Measurements from ENCODE around the gene TOX3. TPM values are rescaled to one million over a fixed set of nuclear protein-coding genes. Genes with fewer than 3 reads are reported as not detected.

The TOX3 gene
- total and polyA plus RNA-seq, 2 of the 13 experiments (the other 11 are each of a cell fraction or from before 2014, with no cell fraction given): 14.5 to 98.6 TPM

GRCh38 chr16:52487849-52488457 lies 59.0 kb downstream of the TOX3 start:
- H4K20me1 ChIP-seq (ENCODE audit: insufficient read depth, low read length): no peaks in the 10 kb centered on the region
- 11% methylated on average over 1 of the region's 1 CpG for WGBS (ENCODE audit: low lambda C conversion rate)
- FAIRE-seq (no peak), DNase-seq (ENCODE audit: low spot score) (peak; percentile 44), ATAC-seq (peak; percentile 40)
- ChIA-PET POLR2A (interaction anchor here (0.8 to 7.2 kb wide), 17 partner anchors 9 to 124 kb away, joined by 3 to 65 read pairs (median 4); partner anchors contain the start of gene TOX3), CTCF (ENCODE audit: low intra/inter-chr PET ratio, low total read pairs) (no interaction called here)
- no peaks in the 10 kb centered on the region for H3K9me3 ChIP-seq (ENCODE audit: low read length)
- intact Hi-C loops (cut with micrococcal nuclease; ENCODE audit: unreplicated experiment) (no loop called here), in situ Hi-C loops (cut with HindIII; ENCODE audit: extremely low pct_ligation_motif_present, low pct_unique_long_range_greater_than_20kb) (no loop called here)
- no peaks in the 10 kb centered on the region for H3K27me3 ChIP-seq (ENCODE audit: control insufficient read depth in 1 of 2, insufficient read depth in 2 of 2, low read length in 2 of 2)
- no peak overlapping the region; a peak in 1 of 6 replicates for H3K4me3 ChIP-seq (replicated peaks in 1 of 3; ENCODE audit: insufficient read depth in 1 of 3, low read depth in 2 of 3, low read length in 3 of 3)
- H3K9ac ChIP-seq (ENCODE audit: insufficient read depth, low read depth, low read length): 0 out of 2 replicates have a peak overlapping the region, but pooled peaks have one; percentile 19
- BruUV-seq (replicated peaks): no TSS peak
- H3K4me2 ChIP-seq (ENCODE audit: low read depth, low read length): peak overlapping the region; percentile 57
- peak overlapping the region; percentile 78 for H3K27ac ChIP-seq (ENCODE audit: extremely low read length, insufficient read depth, low read length)
- H3K79me2 ChIP-seq (ENCODE audit: insufficient read depth, low read length): peaks cover 85% of the 10 kb centered on the region
- no peak overlapping the region for H2AFZ ChIP-seq (ENCODE audit: low read length)
- peaks cover 2 to 15% of the 10 kb centered on the region in 2 experiments; a peak in 4 of 5 replicates for H3K36me3 ChIP-seq (replicated peaks in 1 of 2; ENCODE audit: control insufficient read depth in 1 of 2, insufficient read depth in 2 of 2, low read length in 2 of 2)
- H3K4me1 ChIP-seq (ENCODE audit: insufficient read depth, low read length): peaks cover 73% of the 10 kb centered on the region
- TF ChIP-seq MED1 (CRISPR knock-in tag; IDR thresholded peaks at IDR 0.05) (0 out of 2 replicates have a peak, but pooled peaks have one; percentile 12), DMAP1 (CRISPR knock-in tag; IDR thresholded peaks at IDR 0.05) (no peak), MTF2 (CRISPR knock-in tag; IDR thresholded peaks at IDR 0.05; ENCODE audit: borderline replicate concordance) (no peak), ZFP36L1 (CRISPR knock-in tag; IDR thresholded peaks at IDR 0.05) (0 out of 2 replicates have a peak, but pooled peaks have one; percentile 65), SOX13 (IDR thresholded peaks at IDR 0.05) (no peak), SOX13 (CRISPR knock-in tag; conservative IDR thresholded peaks at IDR 0.05 in 1 of 2, IDR thresholded peaks at IDR 0.05 in 1 of 2) (peak in 1 of 2 experiments; percentile 19; a peak in 1 of 4 replicates), RBM22 (optimal IDR thresholded peaks at IDR 0.05; ENCODE audit: low read length) (peak; percentile 85), HNRNPH1 (optimal IDR thresholded peaks at IDR 0.05; ENCODE audit: low read depth, low read length) (no peak), EP300 (IDR thresholded peaks at IDR 0.05; ENCODE audit: low read depth in 2 of 2, low read length in 2 of 2) (0 out of 4 replicates have a peak, but pooled peaks of 1 of the 2 experiments have one; percentile 9), EP300 (CRISPR knock-in tag; IDR thresholded peaks at IDR 0.05; ENCODE audit: borderline replicate concordance) (no peak), PATZ1 (CRISPR knock-in tag; IDR thresholded peaks at IDR 0.05) (peak; percentile 63), ATF3 (CRISPR knock-in tag; IDR thresholded peaks at IDR 0.05) (no peak), HNF4A (CRISPR knock-in tag; IDR thresholded peaks at IDR 0.05) (peak; percentile 60; the same call in 1 of the 2 replicates), GFI1 (CRISPR knock-in tag; IDR thresholded peaks at IDR 0.05; ENCODE audit: borderline replicate concordance) (peak; percentile 79), ZNF281 (CRISPR knock-in tag; IDR thresholded peaks at IDR 0.05; ENCODE audit: borderline replicate concordance) (0 out of 2 replicates have a peak, but pooled peaks have one; percentile 13), TEAD3 (CRISPR knock-in tag; optimal IDR thresholded peaks at IDR 0.05; ENCODE audit: borderline replicate concordance) (peak; percentile 38), PPARG (CRISPR knock-in tag; conservative IDR thresholded peaks at IDR 0.05) (peak; percentile 30; the same call in 1 of the 2 replicates), ZEB1 (IDR thresholded peaks at IDR 0.05; ENCODE audit: insufficient replicate concordance, low read depth) (peak; percentile 44)
